Limb (tissue), 2 donors: ENCODE data around the gene TNRC6C.
A peak's percentile ranks its signal among the peaks of the same experiment; 100 is the strongest.
"Not testable (repeated sequence)": the region's sequence is repeated elsewhere in the genome, so short reads cannot be mapped to it uniquely, and the experiment has no call there.

Experiments
- DNase-seq, 2 donors: peaks; one replicate each; pipeline ENCODE4 v3.0.0-alpha.2; 2016; ENCODE audit errors: extremely low spot score in 2 of 2

The TNRC6C gene

GRCh38 chr17:77929871-77930436 is 28.5 kb upstream of the TNRC6C start:
- no peak for DNase-seq

GRCh38 chr17:77930780-77931768 is 27.4 kb upstream of the TNRC6C start:
- no peak for DNase-seq

GRCh38 chr17:77933777-77934398 is 24.6 kb upstream of the TNRC6C start:
- DNase-seq = no peak

- no peak for DNase-seq
Observed at GRCh38 chr17:77935121-77935571, 23.4 kb upstream of the TNRC6C start.

- not testable (repeated sequence) for DNase-seq
Observed at GRCh38 chr17:77935744-77936143, 22.8 kb upstream of the TNRC6C start.

- no peak for DNase-seq
Observed at GRCh38 chr17:77936881-77937280, 21.6 kb upstream of the TNRC6C start.

GRCh38 chr17:77941004-77941403 is 17.5 kb upstream of the TNRC6C start:
- DNase-seq = no peak

GRCh38 chr17:77942112-77942988 is 16.2 kb upstream of the TNRC6C start:
- no peak for DNase-seq

GRCh38 chr17:77943971-77944370 is 14.5 kb upstream of the TNRC6C start:
- no peak for DNase-seq

- DNase-seq = no peak
Observed at GRCh38 chr17:77944390-77945222, 13.9 kb upstream of the TNRC6C start.

GRCh38 chr17:77946900-77947645 is 11.4 kb upstream of the TNRC6C start:
- no peak for DNase-seq

- no peak for DNase-seq
Observed at GRCh38 chr17:77948690-77949114, 9.8 kb upstream of the TNRC6C start.

GRCh38 chr17:77951123-77951522 is 7.4 kb upstream of the TNRC6C start:
- no peak for DNase-seq

GRCh38 chr17:77952368-77952767 is 6.1 kb upstream of the TNRC6C start:
- DNase-seq = no peak

GRCh38 chr17:77957235-77957856 is 1.2 kb upstream of the TNRC6C start:
- peak in 1 of 2 donors; percentile 6 for DNase-seq

GRCh38 chr17:77958716-77959125 is 218 bp downstream of the TNRC6C start:
- DNase-seq = no peak

GRCh38 chr17:77959126-77959925 is 823 bp downstream of the TNRC6C start:
- peak; percentile 18 to 65 for DNase-seq

GRCh38 chr17:77959926-77960521 is 1.5 kb downstream of the TNRC6C start:
- peak; percentile 40 to 47 for DNase-seq
